Epithelial cell of proximal tubule (primary cell): ENCODE measurements around the gene TMEM167A. TPM values are rescaled to one million over a fixed set of nuclear protein-coding genes. Genes with fewer than 3 reads are reported as not detected.

Source experiments
- DNase-seq: peaks from one replicate; pipeline ENCODE4 v3.0.0-alpha.2; 2011; ENCODE audit warnings: low read depth
- H3K4me3 ChIP-seq: 2 replicates; pipeline ENCODE4 v1.5.1; 2011; ENCODE audit warnings: low read depth, mild to moderate bottlenecking, low read length
- total RNA-seq: library from RNA; depleted of rRNA; stranded (reverse); fragments of >200 nt; gene quantifications from 2 replicates; pipeline ENCODE4 v1.2.3, GENCODE V29; 2015
- TF ChIP-seq, protein P1 (sequence below): conservative IDR thresholded peaks from 2 replicates; pipeline ENCODE4 v1.5.1; 2012; ENCODE audit warnings: low read depth, mild to moderate bottlenecking, low read length

The TMEM167A gene
- total RNA-seq, 1 donor from 2014 or later, result 42.1 TPM

DNA sequence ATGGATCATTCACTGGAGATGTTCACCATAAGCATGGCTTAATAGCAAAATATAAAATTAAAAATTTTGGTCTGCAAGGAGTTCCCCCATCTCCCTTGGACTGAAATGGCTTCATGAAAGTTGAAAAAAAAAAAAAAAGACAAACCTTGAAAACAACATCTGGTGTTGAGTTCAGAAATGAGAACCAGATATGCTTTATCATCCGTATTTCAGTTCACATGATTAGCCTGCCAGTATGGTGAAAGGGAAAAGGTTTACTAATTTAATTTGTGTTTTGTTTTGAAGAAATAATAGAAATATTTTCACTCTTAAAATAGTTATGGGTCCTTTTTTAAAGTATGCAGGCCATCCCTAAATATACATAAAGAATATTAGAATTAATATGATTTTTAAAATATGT lies 67.8 kb downstream of the TMEM167A start:
- TF ChIP-seq, protein P1, sequence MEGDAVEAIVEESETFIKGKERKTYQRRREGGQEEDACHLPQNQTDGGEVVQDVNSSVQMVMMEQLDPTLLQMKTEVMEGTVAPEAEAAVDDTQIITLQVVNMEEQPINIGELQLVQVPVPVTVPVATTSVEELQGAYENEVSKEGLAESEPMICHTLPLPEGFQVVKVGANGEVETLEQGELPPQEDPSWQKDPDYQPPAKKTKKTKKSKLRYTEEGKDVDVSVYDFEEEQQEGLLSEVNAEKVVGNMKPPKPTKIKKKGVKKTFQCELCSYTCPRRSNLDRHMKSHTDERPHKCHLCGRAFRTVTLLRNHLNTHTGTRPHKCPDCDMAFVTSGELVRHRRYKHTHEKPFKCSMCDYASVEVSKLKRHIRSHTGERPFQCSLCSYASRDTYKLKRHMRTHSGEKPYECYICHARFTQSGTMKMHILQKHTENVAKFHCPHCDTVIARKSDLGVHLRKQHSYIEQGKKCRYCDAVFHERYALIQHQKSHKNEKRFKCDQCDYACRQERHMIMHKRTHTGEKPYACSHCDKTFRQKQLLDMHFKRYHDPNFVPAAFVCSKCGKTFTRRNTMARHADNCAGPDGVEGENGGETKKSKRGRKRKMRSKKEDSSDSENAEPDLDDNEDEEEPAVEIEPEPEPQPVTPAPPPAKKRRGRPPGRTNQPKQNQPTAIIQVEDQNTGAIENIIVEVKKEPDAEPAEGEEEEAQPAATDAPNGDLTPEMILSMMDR, result no peak
- no peak for DNase-seq
- no peak overlapping the region for H3K4me3 ChIP-seq

DNA sequence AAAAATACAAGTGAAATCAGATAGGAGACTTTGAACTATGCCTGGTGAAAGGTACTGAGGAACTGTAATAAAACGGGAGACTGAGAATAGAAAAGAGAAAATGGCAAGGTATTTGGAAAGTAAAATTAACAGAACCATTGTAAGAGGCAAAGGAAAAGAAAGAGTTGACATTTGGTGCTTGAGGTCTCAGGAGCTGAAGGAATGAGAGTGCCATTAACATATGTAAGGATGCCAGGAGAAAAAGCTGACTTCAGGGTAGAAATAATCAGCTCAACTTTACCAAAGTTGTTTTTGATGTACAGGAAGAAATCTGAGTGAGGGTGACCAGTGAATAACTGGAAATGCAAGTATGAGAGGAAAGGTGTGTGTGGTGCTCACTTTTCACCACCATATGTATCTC lies 69.4 kb downstream of the TMEM167A start:
- TF ChIP-seq, protein P1, result no peak
- DNase-seq, result no peak
- H3K4me3 ChIP-seq, result no peak overlapping the region

DNA sequence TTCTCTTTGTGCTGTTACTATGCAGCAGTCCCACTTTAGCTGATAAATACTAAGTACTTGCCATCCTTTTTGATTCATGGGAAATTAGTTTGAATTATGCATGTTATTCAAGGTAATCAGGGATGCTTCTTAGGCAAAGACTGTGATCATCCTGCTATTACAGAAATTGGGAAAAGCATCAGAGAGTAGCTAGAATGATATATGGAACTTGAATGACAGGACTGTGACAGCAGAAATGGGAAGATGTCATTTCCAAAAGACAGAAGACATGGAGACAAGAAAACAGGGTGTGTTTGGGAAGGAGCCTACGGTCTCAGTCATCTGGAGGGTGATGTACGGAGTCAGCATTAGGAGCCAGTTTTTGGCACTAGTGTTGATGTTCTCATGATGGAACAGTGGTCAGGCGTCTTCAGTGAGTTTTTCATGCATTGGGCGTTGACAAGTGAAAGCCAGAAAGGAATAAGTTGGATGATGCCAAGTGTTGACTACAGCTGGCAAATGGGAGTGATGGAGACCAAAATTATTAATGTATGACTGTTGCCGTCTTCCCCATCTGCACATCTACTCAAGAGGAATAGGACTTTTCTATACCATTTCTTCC lies 70.4 kb downstream of the TMEM167A start:
- H3K4me3 ChIP-seq, result no peak overlapping the region
- TF ChIP-seq, protein P1, result no peak

DNA sequence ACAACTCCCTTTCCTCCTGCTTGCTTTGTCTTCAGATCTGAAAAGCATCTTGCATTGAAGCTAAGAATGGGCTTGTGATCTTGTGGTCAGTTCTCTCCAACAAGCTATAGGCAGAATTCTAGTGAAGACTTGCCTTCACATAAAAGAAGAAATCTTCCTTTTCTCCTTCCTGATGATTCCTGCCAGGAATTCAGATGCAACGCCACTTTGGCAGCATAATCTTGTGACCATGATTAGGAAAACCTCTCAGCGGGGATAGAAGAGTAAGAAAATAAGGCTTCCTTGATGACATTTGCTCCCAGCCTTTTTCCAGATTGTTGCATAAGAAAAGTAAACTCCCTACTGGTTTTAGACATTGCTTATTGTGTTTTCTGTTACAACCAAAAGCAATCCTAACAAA lies 73.4 kb downstream of the TMEM167A start:
- no peak overlapping the region for H3K4me3 ChIP-seq
- DNase-seq, result no peak
- TF ChIP-seq, protein P1, result no peak

More for the DNA sequence above, 70.4 kb downstream of the TMEM167A start:
- no peak for DNase-seq

Other genes with a start within 250 kb of the TMEM167A start
- 10.9 and 16.4 TPM in 2 replicates for gene XRCC4, start 153 bp upstream of the TMEM167A start, total RNA-seq